PC-3 (cell line): ENCODE data around the gene VDAC1. TPM values are rescaled to one million over a fixed set of nuclear protein-coding genes. Genes with fewer than 3 reads are reported as not detected.

Source experiments
- ATAC-seq: fragments of 200-7000 bp; cut with Tn5 transposase; 2 replicates; pipeline ENCODE4 v1.9.1; 2020; ENCODE audit warnings: mild to moderate bottlenecking, moderate library complexity
- BruUV-seq: library from RNA; stranded (reverse); fragments of 400-500 nt; replicated peaks from 2 replicates; lab custom pipeline; 2021; lab: Mats Ljungman, UMichigan
- CTCF ChIA-PET: fragments of 300-600 bp; sonication (Branson Sonifier 250); formaldehyde crosslinking; loops from one replicate; lab custom pipeline; 2022; ENCODE audit warnings: antibody characterized with exemption; lab: Charles Lee
- POLR2A ChIA-PET: fragments of 300-600 bp; sonication (Branson Sonifier 250); formaldehyde crosslinking; loops from one replicate; lab custom pipeline; 2022; ENCODE audit warnings: antibody characterized with exemption; ENCODE audit not compliant: unreplicated experiment; lab: Charles Lee
- DNase-seq: peaks from one replicate; pipeline ENCODE4 v3.0.0-alpha.2; 2015
- H2AFZ ChIP-seq: fragments of 300-600 bp; sonication (generic); 2 replicates; pipeline ENCODE4 v1.6.0; 2016; ENCODE audit warnings: antibody characterized with exemption, low read length
- H3F3A ChIP-seq: fragments of 300-600 bp; sonication (generic); one replicate; pipeline ENCODE4 v1.6.0; 2017; ENCODE audit warnings: antibody characterized with exemption, low read length, control low read depth, mild to moderate bottlenecking; ENCODE audit not compliant: unreplicated experiment
- H3K27ac ChIP-seq: fragments of 300-600 bp; sonication (generic); 2 replicates; pipeline ENCODE4 v1.5.1; 2016; ENCODE audit warnings: mild to moderate bottlenecking, low read length
- H3K27me3 ChIP-seq: fragments of 300-600 bp; sonication (generic); 2 replicates; pipeline ENCODE4 v1.6.1; 2016; ENCODE audit warnings: low read length, mixed read lengths
- H3K36me3 ChIP-seq: fragments of 300-600 bp; sonication (generic); 2 replicates; pipeline ENCODE4 v1.6.1; 2016; ENCODE audit warnings: low read depth, mixed run types, low read length, mixed read lengths
- H3K4me1 ChIP-seq: fragments of 300-600 bp; sonication (generic); 2 replicates; pipeline ENCODE4 v1.5.1; 2016; ENCODE audit warnings: low read length; ENCODE audit not compliant: insufficient read depth
- H3K4me2 ChIP-seq: fragments of 300-600 bp; sonication (generic); 2 replicates; pipeline ENCODE4 v1.6.0; 2016; ENCODE audit warnings: low read length
- H3K4me3 ChIP-seq: fragments of 300-600 bp; sonication (generic); 2 replicates; pipeline ENCODE4 v1.5.1; 2016; ENCODE audit warnings: mild to moderate bottlenecking, low read length, mixed read lengths
- H3K79me2 ChIP-seq: fragments of 300-600 bp; sonication (generic); 2 replicates; pipeline ENCODE4 v1.6.1; 2017; ENCODE audit warnings: low read length, mixed read lengths
- H3K9ac ChIP-seq: fragments of 300-600 bp; sonication (generic); 2 replicates; pipeline ENCODE4 v1.6.0; 2016; ENCODE audit warnings: mild to moderate bottlenecking, low read length
- H3K9me2 ChIP-seq: fragments of 300-600 bp; sonication (generic); replicated peaks from 2 replicates; pipeline ENCODE4 v1.6.1; 2016; ENCODE audit warnings: mixed run types, low read length, mixed read lengths
- H3K9me3 ChIP-seq: fragments of 300-600 bp; sonication (generic); 2 replicates; pipeline ENCODE4 v1.6.1; 2016; ENCODE audit warnings: low read length, mixed read lengths
- H4K20me1 ChIP-seq: fragments of 300-600 bp; sonication (generic); 2 replicates; pipeline ENCODE4 v1.6.1; 2016; ENCODE audit warnings: low read length, mixed read lengths
- CTCF ChIP-seq: fragments of 300-600 bp; sonication (generic); conservative IDR thresholded peaks from 2 replicates; pipeline ENCODE4 v1.5.1; 2017; ENCODE audit warnings: antibody characterized with exemption, low read depth, mild to moderate bottlenecking, low read length
- EZH2 ChIP-seq: fragments of 300-600 bp; sonication (generic); IDR thresholded peaks from one replicate; pipeline ENCODE4 v1.6.1; 2017; ENCODE audit warnings: antibody characterized with exemption, mild to moderate bottlenecking, low read length; ENCODE audit not compliant: unreplicated experiment
- EZH2phosphoT487 ChIP-seq: fragments of 300-600 bp; sonication (generic); IDR thresholded peaks from 2 replicates; pipeline ENCODE4 v1.6.1; 2018; ENCODE audit warnings: mild to moderate bottlenecking, antibody characterized with exemption, low read length, borderline replicate concordance
- intact Hi-C: fragments of 100-400 bp; cut with micrococcal nuclease; formaldehyde crosslinking; loops from 2 replicates; pipeline ENCODE4 v1.9.0; 2023
- total RNA-seq: library from RNA; depleted of rRNA; stranded (reverse); fragments of >200 nt; gene quantifications from 2 replicates; pipeline ENCODE4 v1.2.3, GENCODE V29; 2014

The VDAC1 gene
- total RNA-seq, 1 experiment from 2014 or later: 220 TPM

GRCh38 chr5:133967124-133967523 lies 37.7 kb downstream of the VDAC1 start:
- H3K9ac ChIP-seq: peak overlapping the region; percentile 90
- ChIA-PET CTCF (no interaction called here), POLR2A (interaction anchor here (0.7 kb wide), 1 partner anchor 39 kb away, joined by 3 read pairs; no protein-coding TSS in a partner anchor)
- no peak overlapping the region for H2AFZ ChIP-seq
- BruUV-seq: no TSS peak
- no peaks in the 10 kb centered on the region for H3K9me3 ChIP-seq
- peaks cover 14% of the 10 kb centered on the region for H3K4me1 ChIP-seq
- TF ChIP-seq EZH2phosphoT487: no peak
- TF ChIP-seq CTCF: no peak
- no peak for TF ChIP-seq EZH2
- no peak for ATAC-seq
- H3K79me2 ChIP-seq: peaks cover 60% of the 10 kb centered on the region
- no peak overlapping the region for H3K27ac ChIP-seq
- no peaks in the 10 kb centered on the region for H3K9me2 ChIP-seq
- peak overlapping the region; percentile 90 for H3K4me3 ChIP-seq
- no peaks in the 10 kb centered on the region for H3K27me3 ChIP-seq
- no peaks in the 10 kb centered on the region for H4K20me1 ChIP-seq
- peaks cover 7% of the 10 kb centered on the region for H3F3A ChIP-seq
- intact Hi-C loops: no loop called here
- no peak for DNase-seq
- H3K36me3 ChIP-seq: no peaks in the 10 kb centered on the region
- peak overlapping the region; percentile 89 for H3K4me2 ChIP-seq

- no peaks in the 10 kb centered on the region for H3K9me2 ChIP-seq
- no peaks in the 10 kb centered on the region for H3K9me3 ChIP-seq
- peaks cover 67% of the 10 kb centered on the region for H3K79me2 ChIP-seq
- POLR2A ChIA-PET: no interaction called here
- no peak overlapping the region for H3K27ac ChIP-seq
- H3K4me1 ChIP-seq: peaks cover 14% of the 10 kb centered on the region
- intact Hi-C loops: no loop called here
- no peak overlapping the region for H3K9ac ChIP-seq
- CTCF ChIA-PET: no interaction called here
- H2AFZ ChIP-seq: no peak overlapping the region
- ATAC-seq (no peak), DNase-seq (no peak)
- no peaks in the 10 kb centered on the region for H4K20me1 ChIP-seq
- TF ChIP-seq CTCF: no peak
- no peak for TF ChIP-seq EZH2phosphoT487
- no peak for TF ChIP-seq EZH2
- no peaks in the 10 kb centered on the region for H3K36me3 ChIP-seq
- H3K4me3 ChIP-seq: no peak overlapping the region
- no peaks in the 10 kb centered on the region for H3K27me3 ChIP-seq
- no peak overlapping the region for H3K4me2 ChIP-seq
- H3F3A ChIP-seq: peaks cover 7% of the 10 kb centered on the region
- no TSS peak for BruUV-seq
Observed at GRCh38 chr5:133966090-133966489, 38.7 kb downstream of the VDAC1 start.

- H2AFZ ChIP-seq: no peak overlapping the region
- POLR2A ChIA-PET: no interaction called here
- H3F3A ChIP-seq: no peaks in the 10 kb centered on the region
- no peak overlapping the region for H3K9ac ChIP-seq
- peaks cover 70% of the 10 kb centered on the region for H3K79me2 ChIP-seq
- no peak overlapping the region for H3K27ac ChIP-seq
- no peak overlapping the region for H3K4me2 ChIP-seq
- H3K9me3 ChIP-seq: no peaks in the 10 kb centered on the region
- ATAC-seq (no peak), DNase-seq (no peak)
- TF ChIP-seq EZH2: no peak
- TF ChIP-seq CTCF: no peak
- no peak for TF ChIP-seq EZH2phosphoT487
- H3K27me3 ChIP-seq: no peaks in the 10 kb centered on the region
- intact Hi-C loops: no loop called here
- no peak overlapping the region for H3K4me3 ChIP-seq
- H4K20me1 ChIP-seq: no peaks in the 10 kb centered on the region
- no peaks in the 10 kb centered on the region for H3K9me2 ChIP-seq
- CTCF ChIA-PET: no interaction called here
- peaks cover 5% of the 10 kb centered on the region; the same call in 1 of the 2 replicates for H3K36me3 ChIP-seq
- H3K4me1 ChIP-seq: peaks cover 14% of the 10 kb centered on the region
- no TSS peak for BruUV-seq
Observed at GRCh38 chr5:133963493-133964128, 41.2 kb downstream of the VDAC1 start.
